Mesenteric fat pad (tissue), 1 donor: ENCODE results near the gene FLNB. TPM values are rescaled to one million over a fixed set of nuclear protein-coding genes. Genes with fewer than 3 reads are reported as not detected.

Experiments
- DNase-seq: peaks from one replicate; pipeline ENCODE4 v3.0.0-alpha.2; 2020; ENCODE audit warnings: low spot score
- total RNA-seq: library from RNA; stranded (reverse); fragmentation: NEBNext Ultra II Directional; extraction: Animal tissue kit (Norgen Biotek cat#: 25700); gene quantifications from one replicate; pipeline ENCODE4 v1.2.1, GENCODE V29; 2021
- donor health status: DM: yes; HTN: yes; CAD: no.

FLNB gene
- total RNA-seq, 1 donor from 2014 or later, result 96.3 TPM

- DNase-seq, result no peak
Measured at GRCh38 chr3:58028902-58029301, 20.7 kb downstream of the FLNB start.

DNA sequence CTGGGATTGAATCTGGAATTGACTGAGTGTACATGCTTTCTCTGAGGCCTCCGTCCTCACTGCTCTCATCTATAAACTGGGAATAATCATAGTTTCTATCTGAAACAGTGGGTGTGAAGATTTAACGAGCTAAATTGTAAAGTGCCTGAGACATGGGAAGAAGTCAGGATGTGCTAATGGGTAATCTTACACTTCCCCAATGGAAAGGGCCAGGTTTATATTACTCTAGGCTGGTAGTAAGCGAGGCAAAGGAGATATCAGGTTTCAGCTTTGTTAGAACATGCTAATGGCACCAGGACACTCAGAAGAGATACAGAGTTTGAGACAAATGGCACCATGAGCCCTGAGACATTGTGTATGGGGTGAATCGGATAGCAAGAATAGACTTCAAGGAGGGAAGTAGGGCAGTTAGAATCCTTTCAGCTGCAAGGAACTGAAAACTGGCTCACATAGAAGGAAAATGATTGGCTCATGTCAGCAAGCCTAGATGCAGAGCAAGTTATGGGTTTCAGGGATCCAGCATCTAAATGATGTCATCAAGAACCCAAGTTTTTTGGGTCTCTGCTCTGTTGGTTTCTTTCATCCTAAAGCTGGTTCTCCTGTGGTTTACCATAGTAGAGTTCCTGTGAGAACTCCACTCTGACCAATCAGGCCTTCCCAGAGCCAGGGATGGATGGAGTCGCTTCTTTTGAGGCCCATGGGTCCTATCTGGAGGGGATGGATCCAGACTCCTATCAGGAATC lies 21.8 kb downstream of the FLNB start:
- no peak for DNase-seq

DNA sequence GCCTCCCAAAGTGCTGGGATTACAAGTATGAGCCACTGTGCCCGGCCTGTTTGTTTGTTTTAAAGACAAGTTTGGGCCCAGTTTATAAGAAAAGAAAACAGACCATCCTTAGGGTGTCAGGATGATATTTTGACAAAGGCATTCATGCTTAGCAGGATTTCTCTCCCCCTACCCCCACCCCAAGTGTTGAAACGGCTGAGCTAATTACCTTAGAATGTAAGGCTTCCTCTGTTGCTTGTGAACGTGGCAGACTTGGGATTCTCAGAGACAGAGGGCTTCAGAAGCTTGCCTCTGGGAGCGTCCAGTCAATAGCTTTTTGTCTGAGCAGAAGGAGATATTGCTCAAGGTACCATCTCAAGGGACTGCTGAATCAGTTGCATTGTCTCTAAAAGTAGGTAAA lies 24.0 kb downstream of the FLNB start:
- no peak for DNase-seq

DNA sequence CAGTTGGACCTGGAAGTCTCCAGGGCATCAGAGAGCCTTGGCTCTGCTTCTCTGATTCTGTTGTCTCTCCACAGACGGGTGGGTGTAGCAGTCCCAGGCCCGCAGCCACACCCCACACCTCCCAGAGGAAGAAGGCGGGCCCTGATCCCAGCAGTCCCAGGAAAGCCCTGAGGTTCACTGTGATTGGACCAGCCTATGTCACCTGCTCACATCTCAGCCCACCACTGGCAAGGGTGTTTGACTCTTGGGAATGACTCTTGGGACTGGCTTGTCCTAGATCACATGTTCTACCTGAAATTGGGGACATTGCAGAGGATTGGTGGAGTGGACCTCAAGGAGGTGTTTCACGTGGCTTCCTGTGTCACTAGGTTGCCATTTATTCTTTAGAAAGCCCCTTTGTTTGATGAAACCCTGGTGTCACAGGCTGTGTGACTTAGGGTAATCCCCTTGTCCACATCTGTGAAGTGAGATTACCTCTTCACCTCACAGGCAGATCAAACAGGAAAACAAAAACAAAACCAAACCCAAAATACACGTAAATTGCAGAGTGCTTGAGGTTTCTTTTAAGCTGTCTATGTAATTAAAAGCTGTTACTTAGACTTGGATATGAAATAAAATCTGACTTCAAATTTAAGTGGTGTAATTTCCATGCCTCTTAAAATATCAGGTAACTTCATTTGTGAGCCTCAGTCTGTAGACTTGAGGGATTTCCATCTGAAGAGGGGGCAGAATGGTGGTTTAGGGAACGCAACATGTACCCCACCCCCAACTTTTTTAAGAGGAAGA lies 26.7 kb downstream of the FLNB start:
- DNase-seq, result peak; percentile 80

DNA sequence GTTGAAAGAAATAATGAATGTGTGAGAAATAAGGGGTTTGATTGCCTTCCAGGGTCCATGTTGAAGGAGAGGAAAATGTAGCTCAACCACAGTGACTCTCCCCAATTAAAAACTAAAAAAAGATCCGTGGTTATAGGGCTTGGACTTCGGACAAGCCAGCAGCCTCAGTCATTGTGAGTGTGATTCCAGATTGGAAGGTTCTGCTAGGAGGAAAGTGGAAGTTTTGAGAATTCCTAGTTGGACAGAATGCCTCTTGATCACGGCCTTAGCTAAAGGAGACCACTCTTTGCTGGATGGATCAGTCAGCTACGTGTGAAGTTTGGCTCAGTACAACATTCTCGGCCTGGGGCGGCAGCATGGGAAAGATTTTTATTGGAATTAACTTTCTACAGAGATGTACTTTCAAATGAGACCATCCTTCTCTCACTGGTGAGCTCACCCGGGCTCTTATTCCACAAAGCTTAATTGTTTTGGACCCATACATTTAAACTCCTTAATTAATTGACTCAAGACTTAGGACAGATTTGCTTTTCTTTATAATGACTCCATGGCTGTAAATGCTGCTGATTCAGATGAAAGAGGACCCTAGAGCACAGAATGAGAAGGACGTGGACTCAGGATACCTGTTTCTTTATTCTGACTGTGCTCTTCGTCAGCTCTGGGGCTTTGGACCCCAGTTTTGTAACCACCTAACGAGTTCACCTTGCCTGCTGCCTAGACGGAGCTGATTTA lies 27.5 kb downstream of the FLNB start:
- peak; percentile 8 for DNase-seq

DNA sequence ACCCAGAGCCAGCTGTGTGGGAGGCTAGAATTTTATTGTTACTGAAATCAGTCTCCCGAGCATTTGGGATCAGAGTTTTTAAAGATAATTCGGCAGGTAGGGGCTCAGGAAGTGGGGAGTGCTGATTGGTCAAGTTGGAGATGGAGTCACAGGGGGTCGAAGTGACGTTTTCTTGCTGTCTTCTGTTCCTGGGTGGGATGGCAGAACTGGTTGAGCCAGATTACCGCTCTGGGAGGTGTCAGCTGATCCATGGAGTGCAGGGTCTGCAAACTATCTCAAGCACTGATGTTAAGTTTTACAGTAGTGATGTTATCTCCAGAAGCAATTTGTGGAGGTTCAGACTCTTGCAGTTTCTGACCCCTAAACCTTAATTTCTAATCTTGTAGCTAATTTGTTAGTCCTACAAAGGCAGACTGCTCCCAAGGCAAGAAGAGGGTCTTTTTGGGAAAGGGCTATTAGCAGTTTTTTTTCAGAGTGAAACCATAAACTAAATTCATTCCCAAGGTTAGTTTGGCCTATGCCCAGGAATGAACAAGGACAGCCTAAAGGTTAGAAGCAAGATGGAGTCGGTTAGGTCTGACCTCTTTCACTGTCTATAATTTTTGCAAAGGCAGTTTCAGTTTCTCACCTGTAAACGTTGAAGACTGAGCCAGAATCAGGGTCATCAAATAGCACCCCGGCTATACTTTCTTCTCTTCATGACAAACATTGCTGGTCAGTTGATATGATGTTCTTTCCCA lies 28.2 kb downstream of the FLNB start:
- peak; percentile 14 for DNase-seq

DNA sequence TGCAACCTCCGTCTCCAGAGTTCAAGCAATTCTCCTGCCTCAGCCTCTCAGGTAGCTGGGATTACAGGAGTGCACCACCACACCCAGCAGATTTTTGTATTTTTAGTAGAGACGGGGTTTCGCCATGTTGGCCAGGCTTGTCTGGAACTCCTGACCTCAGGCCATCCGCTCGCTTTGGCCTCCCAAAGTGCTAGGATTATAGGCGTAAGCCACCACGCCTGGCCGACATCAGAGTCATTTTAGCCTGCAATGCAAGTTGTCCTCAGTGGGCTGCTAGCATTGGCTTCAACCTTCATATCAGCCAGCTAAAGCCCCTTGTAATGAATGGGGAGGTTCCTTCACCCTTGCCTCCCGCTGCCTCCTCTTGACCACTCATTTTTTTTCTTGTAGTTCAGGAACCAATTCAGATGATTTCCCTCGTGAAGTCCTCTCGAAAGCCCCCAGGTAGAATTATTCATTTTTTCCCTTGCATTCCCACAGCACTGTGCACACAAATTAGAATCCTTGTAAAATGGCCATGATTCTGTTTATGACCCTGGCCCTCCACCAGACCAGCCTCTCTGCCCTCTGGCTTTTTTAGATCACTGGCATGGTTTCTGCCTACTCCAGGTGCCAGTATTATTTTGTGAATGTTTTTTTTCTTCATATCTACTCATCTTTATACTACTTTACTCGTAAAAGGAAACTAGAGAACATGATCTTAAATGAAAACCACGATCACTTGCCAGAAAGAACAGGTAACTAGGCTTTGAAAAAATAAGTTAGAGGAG lies 29.1 kb downstream of the FLNB start:
- peak; percentile 53 for DNase-seq

DNA sequence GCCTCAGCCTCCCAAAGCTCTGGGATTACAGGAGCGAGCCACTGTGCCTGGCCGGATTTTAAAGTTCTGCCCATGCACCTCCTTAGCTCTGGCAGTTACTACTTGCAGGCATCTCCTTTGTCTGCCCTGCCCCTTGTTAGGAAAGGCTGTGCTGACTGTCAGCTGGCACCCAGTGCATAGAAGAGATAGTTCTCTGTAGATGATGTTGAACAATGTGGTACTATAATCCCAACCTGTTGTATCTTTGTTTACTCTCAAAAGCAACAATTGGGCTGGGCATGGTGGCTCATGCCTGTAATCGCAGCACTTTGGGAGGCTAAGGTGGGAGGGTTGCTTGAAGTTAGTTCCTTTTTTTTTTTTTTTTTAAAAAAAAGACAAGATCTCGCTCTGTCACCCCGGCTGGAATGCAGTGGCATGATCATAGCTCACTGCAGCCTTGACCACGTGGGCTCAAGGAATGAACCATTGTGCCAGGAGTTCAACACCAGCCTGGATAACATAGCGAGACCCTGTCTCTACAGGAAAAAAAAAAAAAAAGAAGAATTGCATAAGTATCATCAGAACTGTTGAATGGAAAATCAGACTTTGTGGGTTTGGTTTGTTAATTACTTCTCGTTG lies 30.6 kb downstream of the FLNB start:
- no peak for DNase-seq

GRCh38 chr3:58039601-58040000 lies 31.4 kb downstream of the FLNB start:
- DNase-seq, result no peak

GRCh38 chr3:58041182-58041825 lies 33.1 kb downstream of the FLNB start:
- DNase-seq, result peak; percentile 69

- no peak for DNase-seq
Measured at GRCh38 chr3:58041826-58042324, 33.7 kb downstream of the FLNB start.

GRCh38 chr3:58042947-58043707 lies 34.9 kb downstream of the FLNB start:
- no peak for DNase-seq

- DNase-seq, result peak; percentile 65
Measured at GRCh38 chr3:58043933-58044332, 35.7 kb downstream of the FLNB start.

DNA sequence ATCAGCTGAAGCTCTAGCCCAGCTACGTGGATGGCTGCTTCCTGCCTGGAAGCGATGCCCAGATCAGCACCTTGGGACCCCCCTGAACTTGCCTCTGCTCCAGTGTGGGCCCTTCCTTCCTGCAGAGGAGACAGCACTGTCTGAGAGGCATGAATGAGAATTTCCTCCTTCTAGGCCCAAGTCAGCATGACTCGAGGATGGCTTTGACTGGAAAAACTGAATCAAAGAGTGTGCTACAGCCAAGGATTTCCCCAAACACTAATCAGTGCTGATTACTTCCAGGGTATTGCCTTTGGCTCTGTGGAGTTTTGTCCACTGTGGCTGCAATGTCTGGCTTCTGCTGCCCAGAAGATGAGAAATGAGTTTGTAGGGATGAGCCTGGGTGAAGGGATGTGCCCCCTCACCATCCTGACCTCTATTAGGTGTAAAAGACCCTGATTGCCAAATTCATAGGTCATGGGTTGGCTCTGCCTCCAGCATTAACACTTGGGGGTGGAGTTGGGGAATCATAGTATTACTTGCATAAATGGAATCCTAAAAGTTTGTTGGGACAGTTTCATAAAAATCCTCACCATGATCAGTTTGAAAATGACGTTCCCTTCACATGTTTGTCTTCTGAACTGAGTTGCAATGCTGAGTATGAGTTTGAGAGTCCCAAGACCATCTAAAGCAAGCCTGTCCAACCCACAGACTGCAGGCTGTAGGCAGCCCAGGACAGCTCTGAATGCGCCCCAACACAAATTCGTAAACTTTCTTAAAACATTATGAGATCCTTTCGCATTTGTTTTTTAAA lies 36.7 kb downstream of the FLNB start:
- no peak for DNase-seq

DNA sequence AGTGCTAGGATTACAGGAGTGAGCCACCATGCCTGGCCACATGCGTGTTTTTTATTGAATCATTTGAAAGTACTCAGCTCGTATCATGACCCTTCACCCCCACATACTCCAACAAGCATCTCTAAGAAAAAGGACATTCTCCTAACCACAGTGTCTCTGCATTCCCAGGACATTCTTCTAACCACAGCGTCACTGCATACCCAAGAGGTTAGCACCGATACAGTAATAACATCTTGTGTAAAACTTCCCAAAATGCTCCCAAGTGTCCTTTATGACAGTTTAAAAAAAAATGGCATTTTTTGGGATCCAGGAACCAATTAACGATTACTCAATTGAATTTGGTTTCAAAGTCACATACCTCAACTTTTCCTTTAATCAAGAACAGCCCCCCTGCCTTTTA lies 39.6 kb downstream of the FLNB start:
- DNase-seq, result no peak

- DNase-seq, result peak; percentile 55
Measured at GRCh38 chr3:58048301-58048700, 40.1 kb downstream of the FLNB start.

GRCh38 chr3:58049143-58049785 lies 41.0 kb downstream of the FLNB start:
- DNase-seq, result no peak
